Measurements from ENCODE around the gene AFM. TPM values are rescaled to one million over a fixed set of nuclear protein-coding genes. Genes with fewer than 3 reads are reported as not detected.

The AFM gene
- total and polyA plus RNA-seq, 2 donors (not counting 3 experiments of a cell fraction or from before 2014, with no cell fraction given), result not detected

- Histone ChIP-seq H3K4me3 (replicated peaks in 1 of 3; ENCODE audit: insufficient read depth in 1 of 3, low read depth in 1 of 3, low read length in 3 of 3) (no peak overlapping the region), H3K36me3 (ENCODE audit: control insufficient read depth in 2 of 2, extremely low read depth in 1 of 2, insufficient read depth in 2 of 2, low read length in 2 of 2) (no peaks in the 10 kb centered on the region), H3K27me3 (ENCODE audit: control insufficient read depth in 2 of 2, insufficient read depth in 2 of 2, low read length in 2 of 2) (no peaks in the 10 kb centered on the region), H3K9me1 (replicated peaks; ENCODE audit: control insufficient read depth, extremely low read depth, insufficient read depth, low read length) (no peaks in the 10 kb centered on the region), H3K27ac (ENCODE audit: insufficient read depth, low read depth, low read length) (no peak overlapping the region), H3K9ac (replicated peaks; ENCODE audit: extremely low read depth, insufficient read depth, low read length) (no peak overlapping the region), H3K4me2 (ENCODE audit: insufficient read depth, low read length) (no peak overlapping the region), H3K4me1 (ENCODE audit: control insufficient read depth, extremely low read depth, insufficient read depth, low read length) (no peaks in the 10 kb centered on the region), H3K9me3 (replicated peaks; ENCODE audit: control insufficient read depth, insufficient read depth, low read length) (no peaks in the 10 kb centered on the region), H3K79me2 (ENCODE audit: control insufficient read depth, insufficient read depth, low read length) (no peaks in the 10 kb centered on the region), H4K20me1 (replicated peaks; ENCODE audit: control insufficient read depth, extremely low read depth, insufficient read depth, low read length) (no peaks in the 10 kb centered on the region), H2AFZ (ENCODE audit: low read depth, low read length) (no peak overlapping the region)
- TF ChIP-seq FOS (IDR thresholded peaks at IDR 0.05; ENCODE audit: borderline replicate concordance, insufficient read depth, low read length), result no peak
- no peak for TF ChIP-seq POLR2AphosphoS5 (IDR thresholded peaks at IDR 0.05; ENCODE audit: insufficient read depth, low read depth, low read length)
- no peak for TF ChIP-seq EZH2 (IDR thresholded peaks at IDR 0.05; ENCODE audit: borderline replicate concordance, low read depth, low read length, severe bottlenecking)
- no peak for TF ChIP-seq MAX (IDR thresholded peaks at IDR 0.05; ENCODE audit: insufficient read depth, insufficient read length)
- TF ChIP-seq GATA2 (IDR thresholded peaks at IDR 0.05; ENCODE audit: insufficient read depth, insufficient read length, low read depth, low read length), result no peak
- TF ChIP-seq JUN (IDR thresholded peaks at IDR 0.05; ENCODE audit: borderline replicate concordance, insufficient read depth, insufficient read length, low read depth), result no peak
- TF ChIP-seq MYC (IDR thresholded peaks at IDR 0.05; ENCODE audit: low read depth, low read length), result no peak
- TF ChIP-seq CTCF (IDR thresholded peaks at IDR 0.05; ENCODE audit: extremely low read depth in 1 of 2, insufficient read depth in 1 of 2, low read depth in 1 of 2, low read length in 2 of 2), result no peak
- TF ChIP-seq POLR2A (IDR thresholded peaks at IDR 0.05; ENCODE audit: low read depth, low read length), result no peak
- dilution Hi-C loops (cut with MboI; ENCODE audit: extremely low pct_ligation_motif_present, low sequenced_read_pairs), result no loop called here
- DNase-seq (ENCODE audit: low read depth, low spot score), result no peak
- BruUV-seq (replicated peaks), result no TSS peak
- POLR2A ChIA-PET, result no interaction called here
- intact Hi-C loops (cut with micrococcal nuclease), result no loop called here
- no peak for FAIRE-seq
- CTCF ChIA-PET, result interaction anchor here (1.0 to 2.2 kb wide), 4 partner anchors 9 to 195 kb away, joined by 3 to 15 read pairs (median 3); no protein-coding TSS in a partner anchor
Observed at GRCh38 chr4:73458184-73459047, 23.1 kb upstream of the AFM start.

Measured in endothelial cell of umbilical vein (primary cell).